Endothelial cell of umbilical vein (primary cell): ENCODE results near the gene GSX2. TPM values are rescaled to one million over a fixed set of nuclear protein-coding genes. Genes with fewer than 3 reads are reported as not detected.

Experiments
- BruUV-seq: library from RNA; stranded (reverse); fragments of 400-500 nt; replicated peaks from 2 replicates; lab custom pipeline; 2021; lab: Mats Ljungman, UMichigan
- CTCF ChIA-PET: fragments of 300-600, 350-600 bp; sonication (Branson Sonifier 250); formaldehyde crosslinking; loops from one replicate; lab custom pipeline; 2021; ENCODE audit warnings: antibody characterized with exemption, inconsistent platforms; lab: Charles Lee
- POLR2A ChIA-PET: fragments of 300-600, 350-600 bp; sonication (Branson Sonifier 250); formaldehyde crosslinking; loops from one replicate; lab custom pipeline; 2021; ENCODE audit warnings: antibody characterized with exemption, inconsistent platforms; lab: Charles Lee
- DNase-seq: peaks from one replicate; pipeline ENCODE4 v3.0.0-alpha.2; 2011; ENCODE audit warnings: low read depth, low spot score
- FAIRE-seq: peaks from 2 replicates; lab custom pipeline; 2011; peaks lifted over from hg19 to GRCh38; lab: Jason Lieb, UNC
- H2AFZ ChIP-seq: 2 replicates; pipeline ENCODE4 v1.6.0; 2012; ENCODE audit warnings: low read depth, low read length, control low read depth, inconsistent platforms
- H3K27ac ChIP-seq: 2 replicates; pipeline ENCODE4 v1.5.1; 2011; ENCODE audit warnings: low read depth, mild to moderate bottlenecking, control low read depth, low read length, moderate library complexity; ENCODE audit not compliant: insufficient read depth
- H3K27me3 ChIP-seq, 2 experiments: 2 replicates each; pipeline versions ENCODE4 v1.6.0 to v1.6.1; 2011; ENCODE audit warnings: low read length in 2 of 2, mixed read lengths in 1 of 2; ENCODE audit not compliant: control insufficient read depth in 2 of 2, insufficient read depth in 2 of 2
- H3K36me3 ChIP-seq, 2 experiments: 2 replicates in 1 of 2; 3 replicates in 1 of 2; pipeline ENCODE4 v1.5.1; 2011; ENCODE audit warnings: low read length in 2 of 2, mild to moderate bottlenecking in 1 of 2, moderate library complexity in 1 of 2; ENCODE audit not compliant: control insufficient read depth in 2 of 2, insufficient read depth in 2 of 2; ENCODE audit errors: extremely low read depth in 1 of 2
- H3K4me1 ChIP-seq: 3 replicates; pipeline ENCODE4 v1.5.1; 2011; ENCODE audit warnings: mild to moderate bottlenecking, low read length; ENCODE audit not compliant: control insufficient read depth, insufficient read depth; ENCODE audit errors: extremely low read depth
- H3K4me2 ChIP-seq: 2 replicates; pipeline ENCODE4 v1.6.1; 2011; ENCODE audit warnings: low read length, control low read depth, mixed read lengths; ENCODE audit not compliant: insufficient read depth
- H3K4me3 ChIP-seq, 3 experiments: fragments of 200-600 bp in 1 of 3; sonication (generic), shearing (Covaris generic) in 1 of 3; replicated peaks in 1 of 3; 2 replicates each; pipeline ENCODE4 v1.5.1; 2011 to 2016; ENCODE audit warnings: control low read depth in 3 of 3, low read length in 3 of 3, mild to moderate bottlenecking in 2 of 3, inconsistent platforms in 1 of 3, low read depth in 1 of 3, moderate library complexity in 1 of 3; ENCODE audit not compliant: insufficient read depth in 1 of 3
- H3K79me2 ChIP-seq: 2 replicates; pipeline ENCODE4 v1.6.0; 2012; ENCODE audit warnings: low read length, inconsistent platforms; ENCODE audit not compliant: control insufficient read depth, insufficient read depth
- H3K9ac ChIP-seq: replicated peaks from 2 replicates; pipeline ENCODE3; 2011; ENCODE audit warnings: low read length, control low read depth; ENCODE audit not compliant: insufficient read depth; ENCODE audit errors: extremely low read depth
- H3K9me1 ChIP-seq: replicated peaks from 3 replicates; pipeline ENCODE4 v1.6.0; 2011; ENCODE audit warnings: mild to moderate bottlenecking, low read length; ENCODE audit not compliant: control insufficient read depth, insufficient read depth; ENCODE audit errors: extremely low read depth
- H3K9me3 ChIP-seq: replicated peaks from 2 replicates; pipeline ENCODE4 v1.5.1; 2012; ENCODE audit warnings: low read length, inconsistent platforms; ENCODE audit not compliant: control insufficient read depth, insufficient read depth
- H4K20me1 ChIP-seq: replicated peaks from 2 replicates; pipeline ENCODE3; 2011; ENCODE audit warnings: mild to moderate bottlenecking, low read length; ENCODE audit not compliant: control insufficient read depth, insufficient read depth; ENCODE audit errors: extremely low read depth
- EZH2 ChIP-seq: IDR thresholded peaks from 2 replicates; pipeline ENCODE4 v1.6.1; 2012; ENCODE audit warnings: borderline replicate concordance, low read depth, mild to moderate bottlenecking, moderate library complexity, low read length, inconsistent platforms; ENCODE audit not compliant: severe bottlenecking
- FOS ChIP-seq: IDR thresholded peaks from 2 replicates; pipeline ENCODE4 v1.6.1; 2011; ENCODE audit warnings: mild to moderate bottlenecking, low read length, moderate library complexity, borderline replicate concordance; ENCODE audit not compliant: insufficient read depth
- GATA2 ChIP-seq: IDR thresholded peaks from 2 replicates; pipeline ENCODE4 v1.7.0; 2011; ENCODE audit warnings: low read depth, mild to moderate bottlenecking, moderate library complexity, mixed read lengths, low read length; ENCODE audit not compliant: insufficient read length, insufficient read depth
- JUN ChIP-seq: IDR thresholded peaks from 2 replicates; pipeline ENCODE4 v1.6.1; 2011; ENCODE audit warnings: borderline replicate concordance, low read depth; ENCODE audit not compliant: insufficient read length, insufficient read depth
- MAX ChIP-seq: IDR thresholded peaks from 2 replicates; pipeline ENCODE4 v1.6.1; 2011; ENCODE audit not compliant: insufficient read depth, insufficient read length
- MYC ChIP-seq: IDR thresholded peaks from one replicate; pipeline ENCODE4 v1.6.1; 2011; ENCODE audit warnings: mild to moderate bottlenecking, low read depth, low read length
- POLR2A ChIP-seq: IDR thresholded peaks from 2 replicates; pipeline ENCODE4 v1.6.1; 2012; ENCODE audit warnings: low read depth, mild to moderate bottlenecking, control low read depth, low read length
- POLR2AphosphoS5 ChIP-seq: IDR thresholded peaks from 2 replicates; pipeline ENCODE4 v1.6.1; 2012; ENCODE audit warnings: low read depth, mild to moderate bottlenecking, control low read depth, low read length, moderate library complexity; ENCODE audit not compliant: insufficient read depth
- dilution Hi-C: fragments of 300-500 bp; cut with MboI; formaldehyde crosslinking; loops from one replicate; pipeline ENCODE4 v1.15.0; 2019; ENCODE audit warnings: low sequenced_read_pairs; ENCODE audit not compliant: extremely low pct_ligation_motif_present
- intact Hi-C: fragments of 100-400 bp; cut with micrococcal nuclease; formaldehyde crosslinking; loops from one replicate; pipeline ENCODE4 v1.10.0; 2022
- polyA plus RNA-seq, 4 experiments: library from polyadenylated mRNA; depleted of rRNA in 3 of 4; stranded (reverse) in 3 of 4; unstranded in 1 of 4; fragments of >200 nt; gene quantifications; 2 replicates each; pipeline versions ENCODE4 v1.2.1 to v1.2.3, GENCODE V29; 2011 to 2012; ENCODE audit warnings: missing spikeins in 1 of 4
- total RNA-seq: library from RNA; stranded (reverse); gene quantifications from 2 replicates; pipeline ENCODE4 v1.2.3, GENCODE V29; 2021
- TF ChIP-seq, protein P1 (sequence below), 2 donors: IDR thresholded peaks; 1 replicate in 1 of 2; 2 replicates in 1 of 2; pipeline ENCODE4 v1.5.1; 2011; ENCODE audit warnings: low read length in 2 of 2, mild to moderate bottlenecking in 2 of 2, moderate library complexity in 2 of 2, control low read depth in 1 of 2, inconsistent platforms in 1 of 2, low read depth in 1 of 2; ENCODE audit not compliant: insufficient read depth in 1 of 2; ENCODE audit errors: extremely low read depth in 1 of 2

The GSX2 gene
- total and polyA plus RNA-seq, 2 donors (not counting 3 experiments of a cell fraction or from before 2014, with no cell fraction given): not detected

DNA sequence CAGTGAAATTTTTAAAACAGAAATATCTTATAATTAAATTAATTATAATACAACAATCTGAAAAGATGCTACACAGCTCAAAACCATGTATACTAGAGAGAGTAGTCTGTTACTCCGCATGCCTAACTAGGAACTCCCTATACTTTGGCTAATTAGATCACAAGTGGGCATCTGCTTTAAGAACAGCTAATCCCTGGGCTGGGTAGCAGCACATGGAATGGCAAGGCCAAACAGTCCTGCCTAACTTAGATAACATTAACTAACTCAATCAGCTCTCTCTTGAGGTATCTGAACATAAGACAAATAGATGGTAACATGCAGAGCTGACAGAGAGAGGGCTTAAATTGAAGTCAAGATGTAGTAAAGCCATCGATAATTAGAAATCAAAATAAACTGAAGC, 45.5 kb upstream of the GSX2 start:
- Histone ChIP-seq H3K9me1 (peaks cover 6% of the 10 kb centered on the region), H3K36me3 (peaks cover 0 to 3% of the 10 kb centered on the region in 2 experiments), H2AFZ (no peak overlapping the region), H3K4me1 (peaks cover 40% of the 10 kb centered on the region), H3K27ac (no peak overlapping the region), H3K4me3 (no peak overlapping the region), H3K79me2 (peaks cover 99% of the 10 kb centered on the region), H3K27me3 (no peaks in the 10 kb centered on the region), H3K9me3 (no peaks in the 10 kb centered on the region), H3K4me2 (no peak overlapping the region), H4K20me1 (peaks cover 40% of the 10 kb centered on the region), H3K9ac (no peak overlapping the region)
- FAIRE-seq: no peak
- intact Hi-C loops: no loop called here
- no peak for DNase-seq
- ChIA-PET POLR2A (interaction anchor here (1.2 kb wide), 1 partner anchor 9 kb away, joined by 3 read pairs; no protein-coding TSS in a partner anchor), CTCF (interaction anchor here (1.3 to 3.8 kb wide), 2 partner anchors 42 to 124 kb away, joined by 4 to 18 read pairs; no protein-coding TSS in a partner anchor)
- TF ChIP-seq JUN (no peak), MAX (no peak), GATA2 (no peak), POLR2A (no peak), EZH2 (no peak), FOS (no peak), MYC (no peak), POLR2AphosphoS5 (no peak)
- TF ChIP-seq, protein P1, sequence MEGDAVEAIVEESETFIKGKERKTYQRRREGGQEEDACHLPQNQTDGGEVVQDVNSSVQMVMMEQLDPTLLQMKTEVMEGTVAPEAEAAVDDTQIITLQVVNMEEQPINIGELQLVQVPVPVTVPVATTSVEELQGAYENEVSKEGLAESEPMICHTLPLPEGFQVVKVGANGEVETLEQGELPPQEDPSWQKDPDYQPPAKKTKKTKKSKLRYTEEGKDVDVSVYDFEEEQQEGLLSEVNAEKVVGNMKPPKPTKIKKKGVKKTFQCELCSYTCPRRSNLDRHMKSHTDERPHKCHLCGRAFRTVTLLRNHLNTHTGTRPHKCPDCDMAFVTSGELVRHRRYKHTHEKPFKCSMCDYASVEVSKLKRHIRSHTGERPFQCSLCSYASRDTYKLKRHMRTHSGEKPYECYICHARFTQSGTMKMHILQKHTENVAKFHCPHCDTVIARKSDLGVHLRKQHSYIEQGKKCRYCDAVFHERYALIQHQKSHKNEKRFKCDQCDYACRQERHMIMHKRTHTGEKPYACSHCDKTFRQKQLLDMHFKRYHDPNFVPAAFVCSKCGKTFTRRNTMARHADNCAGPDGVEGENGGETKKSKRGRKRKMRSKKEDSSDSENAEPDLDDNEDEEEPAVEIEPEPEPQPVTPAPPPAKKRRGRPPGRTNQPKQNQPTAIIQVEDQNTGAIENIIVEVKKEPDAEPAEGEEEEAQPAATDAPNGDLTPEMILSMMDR (IDR thresholded peaks at IDR 0.05; ENCODE audit: extremely low read depth in 1 of 2, insufficient read depth in 1 of 2, low read depth in 1 of 2, low read length in 2 of 2): no peak
- BruUV-seq: no TSS peak
- dilution Hi-C loops: no loop called here
